K562 treated with DMSO at 1 percent for 12 hours (cell line): Measurements from ENCODE around the gene TMEM92. TPM values are rescaled to one million over a fixed set of nuclear protein-coding genes. Genes with fewer than 3 reads are reported as not detected.

Source experiments
- total RNA-seq: library from RNA; unstranded; fragments of 300-600 nt; gene quantifications from 2 replicates; pipeline ENCODE4 v1.2.3, GENCODE V29; 2022; ENCODE audit not compliant: insufficient read depth

The TMEM92 gene
- 2.1 and 3.5 TPM in 2 replicates for total RNA-seq

DNA sequence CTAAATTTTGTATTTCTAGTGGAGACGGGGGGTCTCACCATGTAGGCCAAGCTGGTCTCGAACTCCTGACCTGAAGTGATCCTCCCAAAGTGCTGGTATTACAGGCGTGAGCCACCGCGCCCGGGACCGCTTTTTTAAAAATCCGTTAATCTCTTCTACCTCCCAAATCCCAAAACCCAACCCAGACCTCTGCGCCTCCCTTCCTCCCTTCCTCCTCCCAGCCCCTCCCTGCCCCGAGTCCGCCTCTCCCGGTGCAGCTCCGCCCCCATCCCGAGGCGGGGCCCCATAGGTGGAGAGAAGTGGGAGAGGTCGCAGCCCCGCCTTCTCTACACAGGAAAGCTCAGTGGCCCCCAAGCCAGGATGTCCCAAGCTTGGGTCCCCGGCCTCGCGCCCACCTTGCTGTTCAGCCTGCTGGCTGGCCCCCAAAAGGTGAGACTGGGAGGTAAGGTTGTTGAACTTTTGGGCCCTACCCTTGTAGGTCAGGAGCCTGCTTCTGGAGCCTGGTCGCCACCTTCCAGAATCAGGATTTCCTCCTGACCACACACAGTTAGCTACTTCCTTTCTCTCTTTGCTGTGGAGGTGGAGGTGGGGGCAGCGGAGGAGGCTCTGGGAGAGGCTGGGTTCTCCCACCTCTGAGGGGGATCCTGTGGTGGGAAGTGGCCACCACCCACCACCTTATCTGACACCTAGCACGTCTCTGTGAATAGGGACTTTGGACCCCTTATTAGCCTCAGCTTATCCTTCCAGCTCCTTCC, at the start of gene TMEM92:
Gene TMEM92 (plus strand): TSS at position 325 of the 755 bp plus-strand sequence. CDS start 36 bp downstream, at position 361.

Other genes starting within 250 kb of the TMEM92 start
- gene ITGA3, start 218.4 kb upstream of the TMEM92 start, total RNA-seq = 1.1 and 1.4 TPM in 2 replicates
- gene PDK2, start 179.1 kb upstream of the TMEM92 start, total RNA-seq = 1.1 and 2.3 TPM in 2 replicates
- not detected in 2 replicates for gene SAMD14, start 144.3 kb upstream of the TMEM92 start, total RNA-seq
- gene PPP1R9B, start 123.8 kb upstream of the TMEM92 start, total RNA-seq = 19.1 and 31.3 TPM in 2 replicates
- not detected in 2 replicates for gene SGCA, start 108.5 kb upstream of the TMEM92 start, total RNA-seq
- 0.28 and 2.6 TPM in 2 replicates for gene COL1A1, start 72.8 kb upstream of the TMEM92 start, total RNA-seq
- gene XYLT2, start 71.7 kb downstream of the TMEM92 start, total RNA-seq = 7.6 and 11.6 TPM in 2 replicates
- gene MRPL27, start 98.7 kb downstream of the TMEM92 start, total RNA-seq = 66.0 and 111 TPM in 2 replicates
- 9.9 and 23.0 TPM in 2 replicates for gene EME1, start 98.8 kb downstream of the TMEM92 start, total RNA-seq
- gene LRRC59, start 123.1 kb downstream of the TMEM92 start, total RNA-seq = 97.8 and 174 TPM in 2 replicates
- 19.1 and 36.2 TPM in 2 replicates for gene ACSF2, start 151.8 kb downstream of the TMEM92 start, total RNA-seq
- 0.62 TPM in 1 of 2 replicates, not detected in the other for gene CHAD, start 194.4 kb downstream of the TMEM92 start, total RNA-seq
- 16.2 and 22.7 TPM in 2 replicates for gene RSAD1, start 204.4 kb downstream of the TMEM92 start, total RNA-seq
- gene MYCBPAP, start 234.0 kb downstream of the TMEM92 start, total RNA-seq = not detected in 2 replicates